Progenitor cell of endocrine pancreas (in vitro differentiated cells): ENCODE measurements around the gene GNAI1. TPM values are rescaled to one million over a fixed set of nuclear protein-coding genes. Genes with fewer than 3 reads are reported as not detected.

Experiments
- DNase-seq: peaks from one replicate; pipeline ENCODE4 v3.0.0; 2021; ENCODE audit warnings: low spot score; ENCODE audit not compliant: unreplicated experiment
- H3K27ac Mint-ChIP-seq: 2 replicates; pipeline ENCODE4 v1.8.0; 2021; ENCODE audit warnings: mild to moderate bottlenecking, moderate library complexity, mixed read lengths
- H3K27me3 Mint-ChIP-seq: 2 replicates; pipeline ENCODE4 v1.8.0; 2021; ENCODE audit warnings: mixed read lengths
- H3K36me3 Mint-ChIP-seq: 2 replicates; pipeline ENCODE4 v1.8.0; 2022; ENCODE audit warnings: mixed read lengths; ENCODE audit not compliant: insufficient read depth
- H3K4me1 Mint-ChIP-seq: 2 replicates; pipeline ENCODE4 v1.8.0; 2021; ENCODE audit warnings: low read depth, mixed read lengths
- H3K4me3 Mint-ChIP-seq: 2 replicates; pipeline ENCODE4 v1.8.0; 2021; ENCODE audit warnings: low read depth, mild to moderate bottlenecking, moderate library complexity, mixed read lengths
- H3K9me3 Mint-ChIP-seq: 2 replicates; pipeline ENCODE4 v1.8.0; 2021; ENCODE audit warnings: low read depth, mixed read lengths
- total RNA-seq: library from RNA; stranded (reverse); gene quantifications from 2 replicates; pipeline ENCODE4 v1.2.1, GENCODE V29; 2021
- TF ChIP-seq, protein P1 (sequence below): fragments of 200-600 bp; sonication (generic); IDR thresholded peaks from one replicate; pipeline ENCODE4 v1.5.0; 2021; ENCODE audit warnings: antibody characterized with exemption, mild to moderate bottlenecking; ENCODE audit not compliant: unreplicated experiment

The GNAI1 gene
- total RNA-seq, 1 donor from 2014 or later: 50.8 TPM

DNA sequence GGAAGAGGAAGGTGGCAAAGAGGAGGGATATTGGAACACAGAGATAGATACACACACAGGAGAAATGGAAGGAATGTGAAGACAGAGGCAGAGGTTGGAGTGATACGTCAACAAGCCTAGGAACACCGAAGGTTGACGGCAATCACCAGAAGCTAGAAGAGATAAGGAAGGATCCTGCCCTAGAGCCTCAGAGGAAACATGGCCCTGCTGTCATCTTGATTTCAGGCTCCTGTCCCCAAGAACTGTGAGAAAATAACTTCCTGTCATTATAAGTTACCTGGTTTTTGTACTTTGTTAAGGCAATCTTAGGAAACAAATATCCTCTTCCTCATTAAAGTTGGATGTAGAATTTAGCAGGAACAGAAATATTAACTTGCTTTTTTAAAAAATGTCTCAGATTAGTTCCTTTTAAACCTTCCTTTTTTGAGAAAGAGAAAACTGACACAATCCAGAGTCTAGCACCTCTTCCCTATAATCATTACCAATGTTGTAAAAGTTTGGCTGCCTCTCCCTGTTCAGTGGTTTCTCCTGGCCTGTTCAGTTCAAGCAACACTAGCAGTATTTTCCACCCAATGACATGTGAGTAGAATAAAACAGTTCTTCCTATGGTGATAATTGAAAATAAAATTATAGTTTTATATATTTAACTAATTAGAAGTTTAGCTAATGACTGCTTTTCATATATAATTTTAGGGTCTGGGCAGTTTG, 28.8 kb upstream of the GNAI1 start:
- Mint-ChIP-seq H3K4me3 (no peak overlapping the region), H3K27ac (no peak overlapping the region), H3K9me3 (peaks cover 10% of the 10 kb centered on the region), H3K36me3 (no peaks in the 10 kb centered on the region), H3K4me1 (peaks cover 10% of the 10 kb centered on the region), H3K27me3 (no peaks in the 10 kb centered on the region)
- TF ChIP-seq, protein P1, sequence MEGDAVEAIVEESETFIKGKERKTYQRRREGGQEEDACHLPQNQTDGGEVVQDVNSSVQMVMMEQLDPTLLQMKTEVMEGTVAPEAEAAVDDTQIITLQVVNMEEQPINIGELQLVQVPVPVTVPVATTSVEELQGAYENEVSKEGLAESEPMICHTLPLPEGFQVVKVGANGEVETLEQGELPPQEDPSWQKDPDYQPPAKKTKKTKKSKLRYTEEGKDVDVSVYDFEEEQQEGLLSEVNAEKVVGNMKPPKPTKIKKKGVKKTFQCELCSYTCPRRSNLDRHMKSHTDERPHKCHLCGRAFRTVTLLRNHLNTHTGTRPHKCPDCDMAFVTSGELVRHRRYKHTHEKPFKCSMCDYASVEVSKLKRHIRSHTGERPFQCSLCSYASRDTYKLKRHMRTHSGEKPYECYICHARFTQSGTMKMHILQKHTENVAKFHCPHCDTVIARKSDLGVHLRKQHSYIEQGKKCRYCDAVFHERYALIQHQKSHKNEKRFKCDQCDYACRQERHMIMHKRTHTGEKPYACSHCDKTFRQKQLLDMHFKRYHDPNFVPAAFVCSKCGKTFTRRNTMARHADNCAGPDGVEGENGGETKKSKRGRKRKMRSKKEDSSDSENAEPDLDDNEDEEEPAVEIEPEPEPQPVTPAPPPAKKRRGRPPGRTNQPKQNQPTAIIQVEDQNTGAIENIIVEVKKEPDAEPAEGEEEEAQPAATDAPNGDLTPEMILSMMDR: no peak
- DNase-seq: no peak

DNA sequence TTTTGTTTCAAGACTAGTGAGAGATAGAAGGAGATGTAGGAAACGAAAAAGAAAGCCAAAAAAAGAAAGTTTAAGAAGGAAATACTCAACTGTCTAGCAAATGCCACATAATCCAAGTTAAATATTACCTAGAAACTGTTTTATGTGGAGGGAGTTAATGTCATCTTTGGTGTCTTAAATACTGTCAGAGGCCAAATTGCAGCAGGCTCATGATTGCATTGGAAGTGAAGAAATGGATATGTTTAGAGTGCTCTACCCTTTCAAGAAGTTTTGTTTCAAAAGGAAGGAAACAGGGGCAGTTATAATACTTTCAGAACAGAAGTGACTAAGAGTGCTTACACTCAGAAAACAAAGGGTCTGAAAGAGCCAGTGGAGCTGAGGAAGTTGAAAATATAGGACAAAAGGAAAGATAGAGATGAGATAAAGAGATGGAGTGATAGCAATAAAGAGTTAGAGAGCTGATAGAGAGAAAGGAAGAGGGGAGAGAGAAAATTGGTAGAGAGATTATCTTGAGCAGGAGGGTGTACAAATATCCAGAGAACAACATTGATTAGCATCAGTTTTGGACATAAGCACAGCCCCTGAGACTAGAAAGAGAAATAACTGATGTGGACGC, 28.0 kb upstream of the GNAI1 start:
- Mint-ChIP-seq H3K4me3 (no peak overlapping the region), H3K27me3 (no peaks in the 10 kb centered on the region), H3K9me3 (peaks cover 10% of the 10 kb centered on the region), H3K36me3 (no peaks in the 10 kb centered on the region), H3K4me1 (peaks cover 10% of the 10 kb centered on the region), H3K27ac (no peak overlapping the region)
- no peak for DNase-seq
- TF ChIP-seq, protein P1: no peak

DNA sequence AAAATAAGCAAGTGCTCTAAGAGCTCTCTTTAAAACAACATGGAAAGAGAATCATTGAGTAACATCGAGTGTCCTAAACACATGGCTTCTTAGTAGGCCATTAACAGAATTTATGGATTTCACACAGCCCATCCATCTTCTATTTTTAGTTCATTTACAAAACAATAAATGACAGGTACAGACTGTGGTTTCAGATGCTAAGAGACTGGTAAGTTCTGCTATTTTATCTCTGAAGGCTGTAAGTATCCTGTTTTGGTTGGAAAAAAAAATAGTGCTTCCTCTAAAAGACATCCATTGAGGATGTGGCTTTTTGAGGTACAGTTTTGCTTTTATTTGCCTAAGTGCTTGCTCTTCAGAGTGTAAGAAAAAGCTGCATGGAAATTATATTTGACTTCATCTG, 27.4 kb upstream of the GNAI1 start:
- peaks cover 10% of the 10 kb centered on the region for H3K4me1 Mint-ChIP-seq
- no peak overlapping the region for H3K4me3 Mint-ChIP-seq
- H3K27ac Mint-ChIP-seq: no peak overlapping the region
- TF ChIP-seq, protein P1: no peak
- no peak for DNase-seq
- H3K27me3 Mint-ChIP-seq: no peaks in the 10 kb centered on the region
- H3K36me3 Mint-ChIP-seq: no peaks in the 10 kb centered on the region
- H3K9me3 Mint-ChIP-seq: peaks cover 10% of the 10 kb centered on the region

DNA sequence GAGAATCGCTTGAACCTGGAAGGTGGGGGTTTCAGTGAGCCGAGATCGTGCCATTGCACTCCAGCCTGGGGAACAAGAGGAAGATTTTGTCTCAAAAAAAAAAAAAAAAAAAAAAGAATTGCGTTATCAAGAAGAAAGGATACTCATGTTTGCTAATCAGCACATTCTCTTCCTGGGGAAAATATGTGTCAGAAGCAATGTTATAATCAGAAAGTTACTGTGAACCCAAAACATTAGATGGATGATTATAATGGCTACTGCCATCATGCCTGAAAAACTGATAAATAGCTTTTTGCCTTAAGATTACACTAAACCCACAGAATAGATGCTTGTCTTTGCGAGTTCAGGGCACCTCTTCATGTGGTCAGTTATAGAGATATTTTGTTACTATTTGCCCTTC, 24.3 kb upstream of the GNAI1 start:
- TF ChIP-seq, protein P1: no peak
- no peak for DNase-seq
- H3K9me3 Mint-ChIP-seq: no peaks in the 10 kb centered on the region
- no peaks in the 10 kb centered on the region for H3K36me3 Mint-ChIP-seq
- H3K4me1 Mint-ChIP-seq: peaks cover 10% of the 10 kb centered on the region
- H3K4me3 Mint-ChIP-seq: no peak overlapping the region
- no peaks in the 10 kb centered on the region for H3K27me3 Mint-ChIP-seq
- no peak overlapping the region for H3K27ac Mint-ChIP-seq

DNA sequence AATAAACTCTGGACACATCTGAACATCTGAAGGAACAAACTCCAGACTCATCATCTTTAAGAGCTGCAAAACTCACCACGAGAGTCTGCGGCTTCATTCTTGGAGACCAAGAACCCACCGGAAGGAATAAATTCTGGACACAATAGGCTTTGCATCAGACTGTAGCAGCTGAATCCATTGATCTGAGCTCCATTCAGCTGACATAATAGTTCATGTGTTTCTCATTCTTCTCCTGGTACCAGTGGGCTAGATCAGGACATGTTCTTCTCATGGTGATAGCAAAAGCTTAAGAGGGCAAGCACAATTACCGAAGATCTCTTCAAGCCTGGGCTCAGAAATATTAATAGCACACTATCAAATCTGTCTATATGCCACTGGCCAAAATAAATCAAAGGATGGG, 20.5 kb upstream of the GNAI1 start:
- Mint-ChIP-seq H3K27me3 (no peaks in the 10 kb centered on the region), H3K36me3 (no peaks in the 10 kb centered on the region), H3K4me1 (no peaks in the 10 kb centered on the region), H3K4me3 (no peak overlapping the region), H3K27ac (no peak overlapping the region), H3K9me3 (no peaks in the 10 kb centered on the region)
- TF ChIP-seq, protein P1: no peak
- DNase-seq: no peak
